Ammon's horn (tissue), 1 donor: ENCODE results near the gene NELL1.
A peak's percentile ranks its signal among the peaks of the same experiment; 100 is the strongest.
"Not testable (repeated sequence)": the region's sequence is repeated elsewhere in the genome, so short reads cannot be mapped to it uniquely, and the experiment has no call there.

ENCODE experiments used
- DNase-seq: peaks from one replicate; pipeline ENCODE4 v3.0.0-alpha.2; 2016; ENCODE audit warnings: low spot score

The NELL1 gene

GRCh38 chr11:20770414-20770946 is 101.1 kb downstream of the NELL1 start:
- no peak for DNase-seq

DNA sequence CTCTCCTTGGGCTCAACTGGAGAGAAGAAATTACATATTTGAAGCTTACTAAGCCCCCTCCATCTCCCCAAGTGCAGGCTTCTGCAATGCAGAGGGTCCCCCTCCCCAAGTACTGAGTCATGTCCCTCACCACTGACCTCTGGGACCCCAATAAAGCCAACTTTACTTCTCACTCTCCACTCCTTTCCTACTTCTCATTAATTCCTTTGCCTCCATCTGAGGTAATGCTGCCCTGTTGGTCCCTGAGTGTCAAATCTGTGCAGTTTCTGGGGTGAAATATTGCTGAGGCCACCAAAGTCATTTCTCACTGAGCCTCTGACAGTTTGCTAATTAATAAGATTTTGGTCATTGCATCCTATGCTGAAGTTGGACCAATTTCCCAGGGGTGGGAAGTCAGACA is 101.6 kb downstream of the NELL1 start:
- no peak for DNase-seq

- no peak for DNase-seq
These were observed 102.3 kb downstream of the NELL1 start for GRCh38 chr11:20771681-20772080.

DNA sequence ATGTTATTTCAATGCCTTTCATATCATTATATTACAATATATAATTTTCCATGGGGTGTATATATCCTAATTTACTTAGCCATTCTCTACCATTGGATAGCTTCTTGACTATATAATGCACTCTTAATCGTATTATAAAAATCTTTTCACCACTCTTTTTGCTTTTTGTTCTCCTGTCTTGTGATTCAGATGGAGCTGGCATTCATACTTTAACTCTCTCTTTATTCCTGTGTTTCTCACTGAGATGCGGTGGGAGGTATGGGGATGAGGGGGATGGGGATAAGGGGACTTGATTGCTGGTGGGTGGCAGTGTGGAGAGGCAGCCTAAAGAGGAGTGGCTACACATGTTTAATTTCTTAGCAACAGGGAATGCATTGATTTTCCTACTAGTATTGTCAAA is 105.9 kb downstream of the NELL1 start:
- DNase-seq, result no peak

DNA sequence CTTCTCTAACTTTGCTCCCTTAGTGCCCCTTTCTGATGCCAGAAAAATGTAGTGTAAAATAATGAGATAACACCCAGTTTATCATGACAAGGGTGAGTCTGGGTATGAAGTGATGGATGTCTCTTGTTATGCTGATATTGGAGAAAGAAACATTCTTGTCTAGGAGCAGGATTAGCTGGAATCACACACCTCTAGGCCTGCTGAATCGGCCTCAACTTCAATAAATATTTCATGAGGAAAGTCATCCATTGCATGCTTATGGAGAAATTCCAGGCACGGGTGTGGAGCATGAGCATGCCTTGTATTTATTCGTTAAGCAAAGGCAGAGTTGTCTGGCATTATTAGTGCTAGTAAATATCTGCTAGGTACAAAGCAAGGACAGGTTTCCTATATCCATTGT is 113.4 kb downstream of the NELL1 start:
- no peak for DNase-seq

- no peak for DNase-seq
These were observed 113.8 kb downstream of the NELL1 start for GRCh38 chr11:20783220-20783619.

GRCh38 chr11:20790622-20791021 is 121.2 kb downstream of the NELL1 start:
- no peak for DNase-seq

DNA sequence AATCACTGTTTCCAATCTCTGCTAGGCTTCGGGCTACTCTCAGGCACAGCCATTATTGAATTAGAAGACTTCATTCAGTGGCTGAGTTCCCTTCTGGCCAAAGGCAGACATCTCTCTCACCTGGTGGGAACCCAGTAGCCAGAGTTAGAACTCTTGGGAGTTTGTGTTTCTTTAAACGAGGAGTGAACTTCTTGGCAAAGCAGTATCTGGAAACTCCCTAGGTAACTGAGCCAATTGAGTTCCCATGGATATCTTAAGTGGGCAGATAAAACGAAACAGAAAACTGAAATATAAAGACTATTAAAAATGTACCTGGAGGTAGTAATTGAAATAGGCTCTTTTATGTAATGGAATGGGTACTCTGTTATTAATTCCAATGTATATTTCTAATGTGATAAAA is 125.6 kb downstream of the NELL1 start:
- no peak for DNase-seq

GRCh38 chr11:20808328-20808727 is 138.9 kb downstream of the NELL1 start:
- DNase-seq, result no peak

GRCh38 chr11:20821046-20821445 is 151.7 kb downstream of the NELL1 start:
- DNase-seq, result no peak

DNA sequence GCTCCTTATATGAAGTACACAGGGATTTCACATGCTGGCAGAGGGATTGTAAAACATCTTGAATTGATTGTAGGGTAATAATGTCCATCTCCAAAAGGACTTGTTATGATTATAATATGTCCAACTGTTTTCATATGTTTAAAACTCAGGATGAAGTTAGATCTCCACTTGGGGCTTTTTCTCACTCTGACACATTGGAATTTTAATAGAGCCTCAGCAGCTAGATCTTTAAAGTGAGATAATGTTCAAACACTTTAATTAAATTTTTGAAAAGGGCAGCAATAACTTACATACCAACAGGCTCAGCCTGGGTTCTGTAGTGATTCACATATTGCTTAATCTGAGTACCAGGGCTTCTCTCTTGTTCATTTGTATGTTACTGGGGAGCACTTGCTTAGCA is 152.1 kb downstream of the NELL1 start:
- DNase-seq, result no peak

DNA sequence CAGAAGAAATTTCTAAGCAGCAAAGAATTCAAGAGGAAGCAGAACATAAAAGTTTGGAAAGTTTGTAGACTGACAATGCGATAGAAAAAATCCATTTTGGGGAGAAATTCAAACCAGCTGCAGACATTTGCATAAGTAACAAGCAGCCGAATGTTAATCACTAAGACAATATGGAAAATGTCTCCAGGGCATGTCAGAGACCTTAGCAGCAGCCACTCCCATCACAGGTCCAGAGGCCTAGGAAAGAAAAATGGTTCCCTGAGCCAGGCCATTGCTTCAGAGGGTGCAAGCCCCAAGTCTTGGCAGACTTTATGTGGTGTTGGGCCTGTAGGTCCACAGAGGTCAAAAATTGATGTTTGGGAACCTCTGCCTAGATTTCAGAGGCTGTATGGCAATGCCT is 155.4 kb downstream of the NELL1 start:
- DNase-seq, result no peak

GRCh38 chr11:20835561-20835960 is 166.2 kb downstream of the NELL1 start:
- no peak for DNase-seq

DNA sequence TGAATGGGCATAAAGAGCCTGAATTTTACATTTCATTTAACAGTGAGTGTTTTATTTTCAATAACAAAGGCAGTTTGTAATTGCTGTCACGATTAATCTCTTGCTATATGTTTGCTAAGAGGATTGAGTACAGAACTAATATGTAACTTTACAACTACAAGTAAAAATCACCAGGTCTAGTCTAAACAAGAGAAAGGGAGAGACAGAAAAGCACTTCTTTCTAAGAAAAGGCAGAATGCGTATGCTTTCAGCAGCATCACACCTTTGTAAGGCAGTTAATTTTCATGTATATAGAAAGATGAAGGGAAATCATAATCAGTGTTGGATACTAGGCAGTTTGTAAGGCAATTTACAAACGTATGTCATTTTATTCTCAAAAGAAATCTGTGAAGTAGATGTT is 169.8 kb downstream of the NELL1 start:
- DNase-seq, result no peak

- DNase-seq, result no peak
These were observed 171.0 kb downstream of the NELL1 start for GRCh38 chr11:20840341-20840740.

- peak; percentile 7 for DNase-seq
These were observed 174.8 kb downstream of the NELL1 start for GRCh38 chr11:20844216-20844615.

- no peak for DNase-seq
These were observed 175.2 kb downstream of the NELL1 start for GRCh38 chr11:20844630-20845029.

- no peak for DNase-seq
These were observed 185.0 kb downstream of the NELL1 start for GRCh38 chr11:20854215-20854955.

DNA sequence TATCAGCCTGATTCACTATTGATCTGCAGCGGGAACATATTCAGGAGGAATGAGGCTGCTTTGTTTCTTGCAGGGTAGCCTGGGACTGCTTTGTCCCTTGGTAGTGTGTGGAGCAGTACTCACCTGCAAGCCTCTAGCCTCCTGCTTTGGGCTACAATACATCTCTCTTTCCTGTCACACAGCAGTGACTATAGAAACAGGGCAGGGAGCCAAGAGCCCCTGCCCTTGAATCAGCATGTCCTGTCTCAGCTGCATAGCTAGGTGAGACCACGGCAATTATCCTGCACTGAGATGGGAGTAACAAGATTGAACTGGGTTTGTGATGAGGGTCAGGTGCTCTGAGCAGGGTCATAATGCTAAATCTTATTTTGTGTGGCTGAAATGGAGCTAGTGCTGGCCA is 191.9 kb downstream of the NELL1 start:
- DNase-seq, result no peak

DNA sequence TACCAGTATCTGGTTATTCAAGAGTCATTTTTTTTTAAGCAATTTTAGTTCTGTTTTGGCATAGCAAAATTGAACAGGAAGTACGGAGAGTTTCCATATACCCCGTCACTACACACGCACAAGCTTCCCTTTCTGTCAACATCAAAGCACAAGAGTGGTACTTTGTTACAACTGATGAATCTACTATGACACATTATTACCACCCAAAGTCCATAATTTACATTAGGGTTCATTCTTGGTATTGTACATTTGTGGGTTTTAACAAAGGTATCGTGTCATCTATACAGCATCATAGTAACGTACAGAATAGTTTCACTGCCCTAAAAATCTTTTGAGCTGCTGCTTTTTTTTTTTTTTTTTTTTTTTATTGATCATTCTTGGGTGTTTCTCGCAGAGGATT is 192.9 kb downstream of the NELL1 start:
- DNase-seq, result not testable (repeated sequence)

DNA sequence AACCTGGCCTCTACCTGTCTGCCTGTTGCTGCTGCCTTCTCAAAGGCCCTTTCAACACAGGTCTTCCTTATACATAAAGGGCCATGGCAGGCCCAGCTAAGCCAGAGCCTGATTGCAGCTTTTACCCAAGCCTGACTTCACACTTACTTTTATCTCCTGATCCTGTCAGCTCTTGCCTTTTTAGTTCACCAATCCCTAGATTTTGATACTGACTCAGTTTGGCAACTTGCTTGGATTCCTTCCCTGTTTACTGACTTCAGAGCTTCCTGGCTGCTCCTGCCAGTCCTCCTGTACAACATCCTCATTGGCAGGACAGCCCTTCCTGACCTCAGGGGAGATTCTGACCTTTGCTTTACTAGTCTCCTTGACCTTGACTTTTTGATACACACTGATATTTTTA is 195.2 kb downstream of the NELL1 start:
- no peak for DNase-seq

DNA sequence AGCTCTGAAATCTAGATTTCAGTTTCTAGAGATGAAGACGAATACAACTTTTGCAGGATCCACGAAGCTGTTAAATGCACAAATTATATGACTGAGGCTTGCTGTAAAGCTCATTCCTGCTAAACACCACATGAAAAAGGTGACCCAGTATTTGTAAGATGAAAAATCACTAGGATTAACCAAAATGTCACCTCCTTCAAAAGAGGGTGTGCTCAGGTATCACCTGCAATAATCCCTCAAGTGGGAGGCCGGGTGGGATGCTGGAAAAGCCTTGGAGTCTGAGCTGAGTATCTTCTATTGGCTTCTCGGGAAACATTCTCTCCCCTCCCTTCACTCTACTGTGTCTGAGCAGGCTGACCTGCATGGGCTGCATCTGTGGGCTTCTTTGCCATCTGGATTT is 195.8 kb downstream of the NELL1 start:
- DNase-seq, result no peak

DNA sequence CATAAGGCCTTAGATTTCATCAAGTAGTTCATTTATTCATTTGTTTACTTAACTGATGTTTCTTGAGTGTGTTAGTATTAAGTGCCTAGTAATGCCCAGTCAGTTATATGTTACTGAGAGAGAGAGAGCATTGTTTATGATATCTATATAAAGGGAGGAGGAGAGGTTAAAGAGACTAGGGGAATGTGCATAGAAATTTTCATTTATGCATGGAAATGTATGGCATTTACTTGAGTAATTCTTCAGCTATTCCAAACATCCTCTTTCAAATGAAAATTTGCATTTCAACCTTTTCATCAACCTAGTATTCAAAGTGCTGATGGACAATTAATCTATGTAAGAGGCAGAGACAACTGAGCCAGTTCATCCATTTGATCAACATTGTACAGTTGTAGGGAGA is 199.7 kb downstream of the NELL1 start:
- DNase-seq, result no peak

DNA sequence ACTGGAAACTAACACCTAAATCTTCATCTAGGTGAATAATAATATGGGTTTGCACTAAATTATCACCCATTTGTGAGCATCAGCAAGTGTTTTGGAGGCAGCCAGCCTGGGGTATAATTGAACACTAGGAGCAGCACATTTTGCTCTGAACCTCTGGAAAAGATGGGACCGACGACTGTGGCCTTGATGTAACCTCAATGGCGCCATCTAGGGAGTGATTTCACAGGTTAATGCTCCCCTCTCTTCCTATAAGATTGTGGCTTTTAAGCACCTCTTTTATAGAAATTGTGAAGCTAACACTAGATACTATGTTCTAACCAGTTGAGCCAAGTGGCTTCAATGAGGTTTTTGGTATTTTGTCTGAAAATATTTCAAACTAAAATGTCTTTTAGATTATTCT is 203.7 kb downstream of the NELL1 start:
- DNase-seq, result peak; percentile 61
